ENCODE measurements around the gene GBA2. TPM values are rescaled to one million over a fixed set of nuclear protein-coding genes. Genes with fewer than 3 reads are reported as not detected.

The GBA2 gene
- total RNA-seq, 6 experiments from 2014 or later, result 29.5 to 53.7 (median 35.2) TPM

DNA sequence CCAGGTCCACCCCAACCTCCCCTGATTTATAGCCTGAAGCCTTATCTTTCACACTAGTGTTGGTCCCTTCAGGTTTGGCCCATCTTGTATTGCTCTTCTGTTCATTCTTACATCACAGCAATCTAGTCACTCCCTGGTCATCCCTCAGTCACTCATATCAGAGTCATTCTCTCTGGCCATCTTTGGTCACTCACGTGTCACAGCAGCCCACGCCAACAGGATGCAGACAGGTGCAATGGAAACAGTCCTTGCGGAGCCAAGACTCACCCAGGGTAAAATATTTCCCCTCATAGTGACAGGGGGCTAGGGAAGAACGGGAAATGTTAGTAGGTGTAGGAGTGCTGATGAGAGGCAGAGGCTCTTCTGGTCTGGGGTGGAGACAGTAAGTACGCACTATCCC is 4.4 kb upstream of the GBA2 start:
- no peak for TF ChIP-seq POLR2A (IDR thresholded peaks at IDR 0.05)
- TF ChIP-seq, protein P1, sequence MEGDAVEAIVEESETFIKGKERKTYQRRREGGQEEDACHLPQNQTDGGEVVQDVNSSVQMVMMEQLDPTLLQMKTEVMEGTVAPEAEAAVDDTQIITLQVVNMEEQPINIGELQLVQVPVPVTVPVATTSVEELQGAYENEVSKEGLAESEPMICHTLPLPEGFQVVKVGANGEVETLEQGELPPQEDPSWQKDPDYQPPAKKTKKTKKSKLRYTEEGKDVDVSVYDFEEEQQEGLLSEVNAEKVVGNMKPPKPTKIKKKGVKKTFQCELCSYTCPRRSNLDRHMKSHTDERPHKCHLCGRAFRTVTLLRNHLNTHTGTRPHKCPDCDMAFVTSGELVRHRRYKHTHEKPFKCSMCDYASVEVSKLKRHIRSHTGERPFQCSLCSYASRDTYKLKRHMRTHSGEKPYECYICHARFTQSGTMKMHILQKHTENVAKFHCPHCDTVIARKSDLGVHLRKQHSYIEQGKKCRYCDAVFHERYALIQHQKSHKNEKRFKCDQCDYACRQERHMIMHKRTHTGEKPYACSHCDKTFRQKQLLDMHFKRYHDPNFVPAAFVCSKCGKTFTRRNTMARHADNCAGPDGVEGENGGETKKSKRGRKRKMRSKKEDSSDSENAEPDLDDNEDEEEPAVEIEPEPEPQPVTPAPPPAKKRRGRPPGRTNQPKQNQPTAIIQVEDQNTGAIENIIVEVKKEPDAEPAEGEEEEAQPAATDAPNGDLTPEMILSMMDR (IDR thresholded peaks at IDR 0.05), result no peak
- Histone ChIP-seq H3K4me3 (no peak overlapping the region), H3K9me3 (no peaks in the 10 kb centered on the region), H3K27ac (no peak overlapping the region), H3K4me1 (peaks cover 0 to 17% (median 10%) of the 10 kb centered on the region in 4 donors), H3K36me3 (peaks cover 0 to 36% (median 14%) of the 10 kb centered on the region in 4 donors), H3K27me3 (no peaks in the 10 kb centered on the region)
- no peak for DNase-seq
- WGBS (ENCODE audit: insufficient coverage, low coverage, low lambda C conversion rate, missing lambda C conversion rate), result 80% methylated on average over 4 of the region's 5 CpGs
- no peak for ATAC-seq
- intact Hi-C loops (cut with DNase I), result no loop called here

DNA sequence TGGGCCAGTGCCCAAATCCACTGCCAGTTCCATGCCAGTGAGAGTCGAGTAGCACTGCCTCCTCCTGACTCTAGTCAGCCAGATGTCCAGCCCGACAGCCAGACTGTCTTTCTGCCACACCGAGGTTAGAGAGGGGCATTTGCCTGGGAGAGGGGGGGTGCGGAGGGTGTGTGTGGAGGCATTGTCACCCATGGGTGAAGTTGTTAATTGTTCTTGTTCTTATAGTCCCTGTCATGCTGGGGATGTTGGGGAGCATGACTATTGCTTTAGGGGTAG is 1.2 kb upstream of the GBA2 start:
- Histone ChIP-seq H3K27ac (peak overlapping the region in 2 of 3 donors; percentile 85 to 87), H3K36me3 (peaks cover 0 to 36% (median 14%) of the 10 kb centered on the region in 4 donors), H3K9me3 (no peaks in the 10 kb centered on the region), H3K27me3 (no peaks in the 10 kb centered on the region), H3K4me1 (peaks cover 0 to 30% (median 14%) of the 10 kb centered on the region in 4 donors), H3K4me3 (peak overlapping the region; percentile 78 to 83 (median 82))
- DNase-seq, result no peak
- TF ChIP-seq POLR2A (IDR thresholded peaks at IDR 0.05), result no peak
- TF ChIP-seq, protein P1 (IDR thresholded peaks at IDR 0.05), result no peak
- WGBS (ENCODE audit: insufficient coverage, low coverage, low lambda C conversion rate, missing lambda C conversion rate), result 0% methylated on average over 1 of the region's 4 CpGs
- no peak for ATAC-seq
- intact Hi-C loops (cut with DNase I), result no loop called here

DNA sequence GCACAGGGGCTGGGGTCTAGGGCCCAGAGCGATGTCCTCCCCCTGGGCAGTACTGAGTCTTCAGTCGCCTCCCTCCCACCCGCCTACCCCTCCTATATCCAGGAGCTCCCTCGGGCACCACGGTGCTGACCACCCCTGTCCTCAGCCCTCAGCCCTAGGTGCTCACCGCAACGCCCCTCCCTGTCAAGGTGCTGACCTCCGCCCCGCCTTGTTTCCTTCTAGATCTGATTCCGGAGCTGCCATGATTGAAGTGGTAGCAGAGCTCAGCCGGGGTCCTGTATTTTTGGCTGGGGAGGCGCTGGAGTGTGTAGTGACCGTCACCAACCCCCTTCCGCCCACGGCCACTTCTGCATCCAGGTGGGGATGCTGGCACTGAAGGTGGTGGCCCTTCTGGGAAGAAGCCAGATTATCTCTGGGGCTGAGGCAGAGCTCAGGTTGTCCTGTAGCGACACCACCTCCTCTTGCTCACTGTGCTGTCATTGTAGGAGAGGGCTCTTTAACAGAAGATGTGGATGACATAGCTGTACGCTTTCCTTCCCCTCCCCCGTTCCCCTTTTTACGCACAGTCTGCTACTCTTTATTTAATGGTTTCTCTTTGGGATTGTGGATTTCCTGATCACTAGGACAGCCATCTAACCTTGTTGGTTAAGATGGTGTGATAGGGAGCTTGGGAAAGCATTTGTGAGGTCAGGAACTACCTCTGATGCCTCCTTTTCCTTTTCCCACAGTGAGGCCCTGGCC is 657 bp upstream of the GBA2 start:
- Histone ChIP-seq H3K36me3 (peaks cover 0 to 39% (median 15%) of the 10 kb centered on the region in 4 donors), H3K27ac (peak overlapping the region; percentile 68 to 87 (median 85)), H3K4me3 (peak overlapping the region; percentile 78 to 83 (median 82)), H3K4me1 (peaks cover 0 to 33% (median 15%) of the 10 kb centered on the region in 4 donors), H3K9me3 (no peaks in the 10 kb centered on the region), H3K27me3 (no peaks in the 10 kb centered on the region)
- intact Hi-C loops (cut with DNase I), result no loop called here
- 0% methylated on average over 13 of the region's 19 CpGs for WGBS (ENCODE audit: insufficient coverage, low coverage, low lambda C conversion rate, missing lambda C conversion rate)
- TF ChIP-seq POLR2A (IDR thresholded peaks at IDR 0.05), result no peak
- TF ChIP-seq, protein P1 (IDR thresholded peaks at IDR 0.05), result no peak
- DNase-seq (peak; percentile 50 to 65 (median 59)), ATAC-seq (peak; percentile 23 to 35 (median 30))

DNA sequence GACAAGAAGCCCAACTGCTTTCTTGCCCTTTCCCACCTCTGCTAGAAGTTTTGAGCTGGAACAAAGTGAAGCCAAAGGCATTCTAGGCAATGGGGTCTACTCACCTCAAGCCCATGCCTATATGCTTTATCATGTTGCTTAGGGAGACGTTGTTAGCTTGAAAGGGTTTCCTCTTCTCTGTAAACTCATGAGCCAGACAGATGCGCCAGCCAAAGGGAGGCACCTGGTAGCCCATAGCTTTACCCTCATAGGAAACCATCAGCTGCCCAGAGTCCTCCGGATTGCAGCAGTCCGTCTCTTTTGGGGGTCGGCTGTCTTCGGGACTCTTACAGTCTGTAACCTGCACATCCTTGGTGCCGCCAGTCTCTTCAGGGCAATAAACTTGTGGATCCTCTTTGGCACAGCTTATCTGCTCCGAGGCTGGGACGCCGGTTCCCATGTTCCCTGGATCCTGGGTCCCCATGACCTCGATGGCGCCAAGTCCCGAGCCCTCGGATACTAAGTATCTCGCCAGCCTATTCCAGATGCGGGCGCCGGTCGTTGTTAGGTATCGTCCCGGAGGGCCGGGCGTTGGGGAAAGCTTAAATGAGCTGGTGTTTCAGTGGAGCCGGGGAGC is 678 bp downstream of the GBA2 start:
- no peaks in the 10 kb centered on the region for H3K9me3 ChIP-seq
- H3K4me3 ChIP-seq, result peak overlapping the region; percentile 78 to 83 (median 82)
- no peaks in the 10 kb centered on the region for H3K27me3 ChIP-seq
- WGBS (ENCODE audit: insufficient coverage, low coverage, low lambda C conversion rate, missing lambda C conversion rate), result 0% methylated on average over 9 of the region's 24 CpGs
- DNase-seq (no peak), ATAC-seq (peak in 1 of 4 donors; percentile 0)
- H3K4me1 ChIP-seq, result peaks cover 0 to 33% (median 15%) of the 10 kb centered on the region in 4 donors
- peaks cover 4 to 47% (median 23%) of the 10 kb centered on the region in 4 donors for H3K36me3 ChIP-seq
- no peak for TF ChIP-seq POLR2A (IDR thresholded peaks at IDR 0.05)
- TF ChIP-seq, protein P1 (IDR thresholded peaks at IDR 0.05), result no peak
- intact Hi-C loops (cut with DNase I), result no loop called here
- peak overlapping the region; percentile 68 to 87 (median 85) for H3K27ac ChIP-seq

All from right lobe of liver (tissue), 6 donors.